Stimulated activated CD4-positive, alpha-beta T cell treated with anti-CD3 and anti-CD28 coated beads, TNF-alpha, amount 100 ng/mL, for 24 hours (primary cell): ENCODE data around the gene FGF1.
A peak's percentile ranks its signal among the peaks of the same experiment; 100 is the strongest.

ENCODE experiments used
- DNase-seq, 3 experiments: peaks; one replicate each; pipeline ENCODE4 v3.0.0-alpha.2; 2020; ENCODE audit warnings: low read depth in 3 of 3

The FGF1 gene

DNA sequence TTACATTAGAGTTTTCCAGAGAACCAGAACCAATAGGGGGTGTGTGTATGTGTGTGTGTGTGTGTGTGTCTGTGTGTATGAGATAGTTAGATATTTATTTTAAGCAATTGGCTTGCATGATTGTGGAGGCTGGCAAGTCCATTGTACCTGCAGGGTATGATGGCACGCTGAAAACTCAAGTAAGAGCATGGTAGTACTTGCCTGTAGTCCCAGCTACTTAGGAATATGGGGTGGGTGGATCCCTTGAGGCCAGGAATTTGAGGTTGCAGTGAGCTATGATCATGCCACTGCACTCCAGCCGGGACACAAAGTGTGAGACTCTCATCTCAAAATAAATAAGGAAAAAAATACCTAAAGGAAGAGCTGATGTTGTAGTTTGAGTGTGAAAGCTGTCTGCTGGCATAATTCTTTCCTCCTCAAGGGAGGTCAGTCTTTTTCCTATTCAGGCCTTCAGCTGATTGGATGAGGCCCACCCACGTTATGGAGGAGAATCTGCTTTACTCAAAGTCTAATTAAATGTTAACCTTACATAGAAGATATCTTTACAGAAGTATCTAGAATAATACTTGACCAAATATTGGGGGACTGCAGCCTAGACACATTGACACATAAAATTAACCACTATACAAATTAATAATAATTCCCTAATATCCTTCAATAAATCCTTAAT is 107.6 kb downstream of the FGF1 start:
- DNase-seq: no peak

- DNase-seq: no peak
Observed at GRCh38 chr5:142576804-142577203, 109.1 kb downstream of the FGF1 start.

DNA sequence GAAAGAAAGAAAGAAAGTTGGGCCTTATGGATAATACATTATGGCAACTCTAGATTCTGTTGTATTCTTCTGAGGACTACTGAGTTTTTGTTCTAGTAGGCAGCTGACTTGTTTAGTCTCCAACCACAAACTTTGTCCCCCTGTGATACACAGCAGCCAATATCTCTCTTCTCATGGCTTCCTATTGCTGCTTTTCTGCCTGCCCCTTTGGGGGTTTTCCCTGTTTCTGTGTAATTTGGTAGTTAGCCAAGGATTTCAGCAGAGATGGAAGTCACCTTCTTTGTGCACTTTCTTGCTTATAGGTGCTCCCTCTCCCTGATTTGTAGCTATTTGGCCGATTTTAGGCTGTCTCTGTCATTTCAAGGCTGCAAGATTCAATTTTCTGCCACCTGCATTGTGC is 109.6 kb downstream of the FGF1 start:
- no peak for DNase-seq

DNA sequence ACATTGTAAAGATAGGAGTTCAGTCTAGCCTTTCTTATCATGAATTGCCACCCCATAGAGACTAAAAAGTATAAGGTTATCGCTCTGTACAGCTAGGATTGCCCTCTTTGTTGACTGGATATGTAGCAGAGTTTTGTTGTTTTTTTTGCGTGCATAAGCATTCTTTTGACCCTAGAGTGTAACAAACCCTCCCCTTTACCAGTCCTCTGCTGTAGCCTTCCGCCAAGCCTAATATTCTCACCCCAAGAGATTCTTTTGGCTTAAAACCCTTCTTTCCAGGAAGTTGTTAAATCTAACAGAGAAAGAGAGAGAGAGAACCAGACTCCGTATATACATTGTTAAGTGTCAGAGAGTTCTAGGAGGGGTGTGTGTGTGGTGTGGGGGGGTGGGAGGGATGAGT is 113.9 kb downstream of the FGF1 start:
- DNase-seq: no peak

DNA sequence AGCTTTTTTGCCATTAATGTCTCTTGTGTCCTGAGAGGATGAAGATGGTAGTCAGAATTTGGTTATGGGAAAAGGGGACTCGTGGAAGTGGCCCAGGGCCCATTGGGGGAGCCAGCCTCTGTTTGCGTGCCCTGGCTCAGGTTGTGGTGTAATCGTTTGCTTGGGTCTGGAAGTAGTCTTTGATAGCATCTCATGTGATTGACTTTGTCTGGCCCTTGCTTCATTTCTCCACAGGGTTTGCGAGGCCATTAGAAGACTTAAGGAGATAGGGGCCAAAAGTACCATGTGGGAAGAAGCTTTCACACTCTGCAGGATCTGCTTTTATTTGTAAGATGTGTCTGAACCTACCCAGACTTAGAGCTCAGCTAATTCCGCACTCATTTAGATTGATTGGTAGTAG is 114.5 kb downstream of the FGF1 start:
- DNase-seq: no peak

DNA sequence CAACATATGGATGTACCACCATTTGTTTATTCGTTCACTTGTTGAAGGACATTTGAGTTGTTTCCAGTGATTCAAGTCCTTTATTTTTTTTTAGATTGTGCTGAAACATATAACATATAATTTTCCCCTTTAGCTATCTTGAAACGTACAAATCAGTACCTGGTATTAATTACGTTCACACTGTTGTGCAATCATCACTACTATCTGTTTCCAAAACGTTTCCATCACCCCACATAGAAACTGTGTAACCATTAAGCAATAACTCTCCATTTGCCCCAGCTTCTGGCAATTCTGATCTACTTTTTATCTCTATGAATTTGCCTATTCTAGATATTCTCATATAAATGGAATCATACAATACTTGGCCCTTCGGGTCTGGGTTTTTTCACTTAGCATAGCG is 116.0 kb downstream of the FGF1 start:
- DNase-seq: no peak

- no peak for DNase-seq
Observed at GRCh38 chr5:142568996-142569335, 116.9 kb downstream of the FGF1 start.

DNA sequence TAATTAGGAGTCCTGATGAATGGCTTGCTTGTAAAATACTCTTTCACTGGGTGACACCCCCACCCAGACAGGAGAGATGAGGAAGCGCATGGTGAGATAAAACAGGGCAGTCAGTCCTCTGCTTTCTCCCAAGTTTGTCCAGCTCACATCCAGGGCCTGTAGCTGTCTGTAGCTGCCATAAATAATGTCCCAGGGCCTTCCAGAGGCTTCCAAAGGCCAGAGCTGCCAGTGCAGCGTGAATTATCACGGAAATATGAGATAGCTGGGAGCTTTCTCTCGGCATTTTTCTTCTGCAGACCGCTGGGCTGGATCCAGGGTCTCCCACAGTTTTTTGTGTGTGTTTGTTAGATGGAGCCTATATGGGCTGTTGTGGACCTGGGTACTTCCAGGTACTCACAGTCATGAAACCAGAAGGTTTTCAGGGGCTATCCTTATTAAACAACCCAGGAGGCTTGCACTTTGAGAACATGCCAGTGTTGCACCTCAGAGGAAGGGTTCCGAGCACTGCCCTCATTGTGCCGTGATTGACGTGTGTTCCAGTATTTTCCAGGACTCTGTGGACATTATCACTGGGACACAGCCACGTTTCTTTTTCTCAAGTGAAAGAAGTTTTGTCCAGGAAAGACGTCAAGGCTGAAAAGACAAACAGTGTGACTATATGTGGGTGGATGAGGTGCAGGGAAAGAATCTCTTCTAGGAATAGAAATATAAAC is 117.5 kb downstream of the FGF1 start:
- DNase-seq: no peak

DNA sequence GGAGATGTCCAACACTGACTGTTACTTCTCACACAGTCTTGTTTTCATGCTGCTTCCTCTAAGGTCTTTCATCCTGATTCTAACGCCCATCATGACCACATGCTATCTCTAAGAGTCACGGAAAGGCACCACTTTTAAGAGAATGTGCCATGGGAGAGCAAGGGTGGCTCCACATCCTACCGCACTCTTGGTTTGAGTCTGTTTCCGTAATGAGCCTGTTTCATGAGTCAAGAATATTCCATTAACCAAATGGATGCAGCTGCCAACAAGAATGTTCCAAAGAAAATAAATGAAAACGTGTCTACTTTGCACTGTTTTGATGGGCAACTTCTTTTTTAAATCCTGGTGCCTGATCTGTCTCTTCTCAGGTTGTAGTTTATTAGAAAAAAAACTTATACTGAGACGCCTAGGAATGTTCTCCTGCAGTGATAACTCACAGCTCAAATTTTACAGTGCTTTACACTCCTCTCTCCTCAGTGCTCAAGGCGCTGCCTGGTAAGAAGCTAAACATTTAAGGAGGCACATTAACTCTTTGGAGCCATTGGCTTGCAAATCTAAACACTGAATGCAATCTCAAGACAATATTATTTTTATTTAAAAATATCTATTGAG is 124.3 kb downstream of the FGF1 start:
- DNase-seq: no peak

DNA sequence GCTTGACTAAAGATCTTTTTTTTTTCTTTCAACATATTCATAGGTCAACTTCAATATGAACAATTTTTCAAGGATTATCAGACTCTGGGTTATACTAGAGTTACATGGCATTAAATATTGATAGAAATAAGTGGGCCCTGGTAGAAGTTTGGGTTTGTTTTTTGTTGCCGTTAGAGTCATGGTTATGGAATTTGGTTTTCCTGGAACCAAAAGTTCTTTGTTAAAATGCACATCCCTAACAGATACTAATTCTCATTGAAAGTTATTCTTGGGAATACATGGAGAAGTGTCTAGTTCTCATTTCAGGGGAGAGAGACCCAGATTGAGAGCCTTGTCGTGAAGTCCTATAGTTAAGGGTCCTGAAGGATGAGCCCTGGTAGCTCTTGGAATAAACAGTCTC is 124.9 kb downstream of the FGF1 start:
- DNase-seq: no peak

GRCh38 chr5:142552107-142552506 is 133.8 kb downstream of the FGF1 start:
- no peak for DNase-seq

DNA sequence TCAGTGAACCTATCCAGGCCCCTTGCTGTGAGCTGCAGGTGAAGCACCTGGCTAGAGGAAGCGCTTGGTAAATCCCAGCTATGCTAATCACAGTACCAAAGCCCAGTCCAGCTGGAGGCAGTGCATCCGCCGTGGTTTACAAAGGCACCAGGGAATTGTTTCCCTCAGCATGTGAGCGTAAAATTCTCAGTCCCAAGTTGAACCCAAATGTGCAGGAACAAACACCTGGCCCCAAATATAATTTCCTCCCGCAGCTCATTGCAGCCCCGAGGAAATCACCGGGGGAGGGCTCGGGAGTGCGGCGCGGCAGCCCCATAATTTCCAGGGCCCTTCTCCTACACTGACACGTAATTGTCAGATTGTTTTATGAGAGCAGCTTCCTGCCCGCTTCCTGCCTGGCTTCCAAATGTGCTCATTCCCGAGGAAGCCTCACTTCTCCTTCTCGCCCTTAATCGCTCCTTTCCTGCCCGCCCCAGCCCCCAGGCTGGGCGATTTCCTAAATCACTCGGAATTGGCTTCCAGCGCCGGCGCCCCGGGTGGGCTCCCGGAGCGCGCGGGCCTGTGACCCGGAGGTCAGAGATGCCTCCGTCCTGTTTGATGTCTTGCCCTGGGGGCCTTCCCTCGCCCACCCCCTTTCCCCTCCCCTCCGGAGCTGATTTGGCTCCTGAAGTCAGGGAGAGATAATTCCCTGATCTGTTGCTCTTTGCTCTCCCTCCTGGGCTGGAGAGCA is 134.4 kb downstream of the FGF1 start:
- no peak for DNase-seq

DNA sequence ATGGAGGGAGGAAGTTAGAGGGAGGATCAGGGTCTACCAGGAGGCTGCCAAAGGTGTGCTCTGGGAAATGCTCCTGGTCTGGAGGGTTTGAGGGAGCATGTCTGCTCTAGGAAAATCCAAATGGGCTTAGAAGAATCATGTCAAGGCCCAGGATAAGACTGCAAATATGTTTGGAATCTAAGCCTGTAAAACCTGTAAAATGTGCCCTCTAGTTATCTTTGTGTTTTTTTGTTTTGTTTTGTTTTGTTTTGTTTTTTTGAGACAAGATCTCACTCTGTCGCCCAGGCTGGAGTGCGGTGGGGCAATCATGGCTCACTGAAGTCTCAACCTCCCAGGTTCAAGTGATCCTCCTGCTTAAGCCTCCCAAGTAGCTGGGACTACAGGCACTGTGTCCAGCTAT is 135.4 kb downstream of the FGF1 start:
- DNase-seq: no peak

GRCh38 chr5:142549834-142550233 is 136.1 kb downstream of the FGF1 start:
- DNase-seq: no peak

GRCh38 chr5:142548739-142549275 is 137.1 kb downstream of the FGF1 start:
- peak in 1 of 3 experiments; percentile 14 for DNase-seq

DNA sequence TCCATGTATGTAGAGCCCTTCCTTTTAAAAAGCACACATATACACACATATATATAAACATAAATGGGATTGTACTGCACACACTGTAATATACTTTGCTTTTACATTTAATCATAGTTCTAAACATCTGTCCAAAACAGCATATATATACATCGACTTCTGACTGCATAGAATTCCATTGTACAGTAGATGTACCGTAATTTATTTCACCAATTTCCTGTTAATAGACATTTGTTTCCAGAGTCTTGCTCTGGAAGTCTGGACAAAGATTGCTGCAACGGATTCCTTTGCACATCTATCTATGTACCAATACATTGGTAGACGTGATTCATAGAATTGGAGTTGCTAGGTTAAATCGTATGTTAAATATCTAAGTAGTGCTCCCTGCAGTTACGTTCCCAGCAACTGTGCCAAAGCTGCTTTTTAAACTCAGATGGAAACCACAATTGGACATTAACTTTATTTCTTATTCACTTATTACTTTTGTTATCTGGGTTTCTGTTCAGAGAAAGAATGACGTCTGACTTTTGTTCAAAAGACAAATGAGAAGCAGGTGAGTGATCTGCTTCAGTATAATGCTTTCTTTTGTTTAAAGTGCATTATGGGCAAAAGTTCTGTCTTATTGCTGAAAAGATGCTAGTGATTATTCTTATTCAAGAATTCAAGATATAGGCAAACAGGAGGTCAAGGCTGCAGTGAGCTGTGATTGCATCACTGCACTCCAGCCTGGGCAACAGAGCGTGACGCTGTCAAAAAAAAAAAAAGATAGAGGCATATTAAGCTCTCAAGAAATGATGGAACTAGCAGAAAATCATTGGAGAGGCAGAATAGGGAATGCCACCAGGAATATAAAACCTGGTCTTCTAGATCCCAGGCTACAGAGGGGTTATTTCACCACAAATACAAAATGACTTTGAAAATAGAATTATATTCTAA is 138.2 kb downstream of the FGF1 start:
- DNase-seq: no peak

DNA sequence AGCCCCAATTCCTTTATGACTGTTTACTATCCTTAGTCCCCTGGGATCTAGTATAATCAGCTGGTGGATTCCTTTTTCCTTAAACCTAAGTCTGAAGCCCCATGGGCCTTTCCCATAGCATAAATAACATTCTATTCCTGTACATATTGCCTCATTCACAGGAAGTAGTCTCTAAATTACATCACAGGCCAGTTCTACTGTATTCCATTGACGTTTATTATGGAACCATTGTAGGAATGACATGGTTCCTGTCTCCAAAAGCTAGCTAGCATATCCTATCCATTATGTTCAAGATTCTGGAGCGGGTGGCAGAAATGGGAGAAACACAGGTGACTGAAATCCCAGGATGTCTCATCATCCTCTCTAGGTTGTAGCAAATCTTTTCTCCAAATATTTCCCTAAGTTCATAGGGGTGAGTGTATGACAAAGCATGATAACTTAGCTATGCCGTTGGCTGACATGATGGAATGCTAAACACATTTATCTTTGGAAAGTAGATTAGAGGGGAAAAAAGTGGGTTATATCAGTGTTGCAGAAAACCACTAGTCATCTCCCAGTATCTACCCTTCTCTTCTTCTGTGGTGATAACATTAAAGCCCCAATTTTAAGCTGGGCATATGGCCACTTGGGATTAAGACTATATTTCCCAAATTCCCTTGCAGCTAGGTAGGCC is 140.1 kb downstream of the FGF1 start:
- no peak for DNase-seq

DNA sequence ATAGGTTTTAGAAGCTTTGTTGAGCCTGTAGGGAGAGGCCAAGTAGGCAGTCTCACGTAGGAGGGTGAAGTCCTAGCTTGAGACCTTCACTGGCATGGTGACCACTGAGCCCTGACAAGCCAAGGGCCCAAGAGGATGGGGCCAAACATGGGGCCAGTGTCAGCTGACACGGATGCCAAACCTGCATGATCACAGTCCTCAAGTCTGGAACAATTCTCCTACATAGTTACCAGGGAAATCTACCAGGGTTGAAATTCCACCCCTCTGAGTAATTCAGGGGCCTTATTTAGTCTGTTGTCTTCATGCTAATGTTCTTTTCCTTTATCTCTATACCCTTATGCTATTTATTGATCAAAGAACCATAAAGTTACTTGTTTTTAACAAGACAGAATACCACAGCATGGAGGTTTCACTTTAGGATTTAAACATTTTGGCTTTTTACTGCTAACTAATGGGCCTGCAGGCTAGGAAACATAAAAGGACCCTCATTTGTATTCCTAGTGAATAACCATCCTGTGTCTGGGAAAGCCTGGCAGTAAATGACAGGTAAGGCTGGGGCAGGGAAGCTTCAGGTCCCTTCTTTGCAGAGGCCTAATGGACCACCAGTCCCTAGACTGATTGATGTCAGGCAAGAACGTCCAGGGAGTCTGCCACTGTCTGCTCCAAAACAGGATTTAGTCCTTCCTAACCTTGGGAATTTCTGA is 140.8 kb downstream of the FGF1 start:
- no peak for DNase-seq

- no peak for DNase-seq
Observed at GRCh38 chr5:142544071-142544753, 141.7 kb downstream of the FGF1 start.

DNA sequence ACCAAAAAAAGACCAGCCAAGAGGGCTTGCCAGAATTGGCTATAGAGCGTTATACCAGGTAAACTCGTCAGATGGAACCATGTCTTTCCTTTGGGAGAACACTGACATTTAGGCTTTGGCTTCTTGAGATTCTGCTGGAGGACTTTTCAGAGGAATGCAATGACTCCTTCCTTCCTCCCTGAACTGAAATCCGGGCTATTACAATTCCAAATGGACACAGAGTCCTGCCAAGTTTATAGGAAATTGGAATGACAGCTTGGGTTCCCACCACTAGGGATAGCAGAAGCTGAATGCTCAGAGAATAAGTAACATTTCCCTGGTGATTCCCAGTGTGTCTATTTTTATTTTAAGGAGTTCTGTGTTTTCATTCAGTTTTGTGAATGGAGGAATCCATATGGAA is 143.0 kb downstream of the FGF1 start:
- no peak for DNase-seq
